Heart right ventricle (tissue), 16 donors: Measurements from ENCODE around the gene MAN1C1. TPM values are rescaled to one million over a fixed set of nuclear protein-coding genes. Genes with fewer than 3 reads are reported as not detected.

Source experiments
- ATAC-seq, 8 donors: fragments of 200-7000 bp; cut with Tn5 transposase; one replicate each; pipeline ENCODE4 v1.9.1; 2020; ENCODE audit warnings: mild to moderate bottlenecking in 8 of 8, moderate library complexity in 8 of 8, moderate number of reproducible peaks in 1 of 8
- DNase-seq, 2 donors: peaks; one replicate each; pipeline ENCODE4 v3.0.0-alpha.2; 2020
- H3K27ac ChIP-seq, 10 donors: fragments of 200-600 bp; sonication (generic) in 2 of 10; one replicate each; pipeline versions ENCODE4 v1.5.0 to v1.8.0; 2020 to 2022; ENCODE audit warnings: mild to moderate bottlenecking in 3 of 10
- H3K27me3 ChIP-seq, 7 donors: fragments of 200-600 bp; one replicate each; pipeline ENCODE4 v1.8.0; 2021 to 2022; ENCODE audit warnings: mild to moderate bottlenecking in 2 of 7
- H3K36me3 ChIP-seq, 9 donors: fragments of 200-600 bp; sonication (generic) in 1 of 9; one replicate each; pipeline versions ENCODE4 v1.5.0 to v1.8.0; 2020 to 2022; ENCODE audit warnings: mild to moderate bottlenecking in 2 of 9
- H3K4me1 ChIP-seq, 9 donors: fragments of 200-600 bp; sonication (generic) in 1 of 9; one replicate each; pipeline versions ENCODE4 v1.5.0 to v1.8.0; 2020 to 2022; ENCODE audit warnings: mild to moderate bottlenecking in 4 of 9
- H3K4me3 ChIP-seq, 10 donors: fragments of 200-600 bp; sonication (generic) in 2 of 10; one replicate each; pipeline versions ENCODE4 v1.5.0 to v1.8.0; 2020 to 2022; ENCODE audit warnings: mild to moderate bottlenecking in 7 of 10, moderate library complexity in 2 of 10
- H3K9me3 ChIP-seq, 11 donors: fragments of 200-600 bp in 10 of 11; sonication (generic) in 2 of 11; one replicate each; pipeline versions ENCODE4 v1.5.0 to v1.8.0; 2013 to 2022; ENCODE audit warnings: mild to moderate bottlenecking in 2 of 11, control low read depth in 1 of 11, moderate library complexity in 1 of 11
- CTCF ChIP-seq, 9 donors: fragments of 200-600 bp; sonication (generic) in 2 of 9; IDR thresholded peaks; one replicate each; pipeline versions ENCODE4 v1.5.0 to v1.8.0; 2021 to 2022; ENCODE audit warnings: antibody characterized with exemption in 9 of 9, mild to moderate bottlenecking in 5 of 9, moderate library complexity in 1 of 9
- WGBS, 2 donors: extraction: QIAGEN DNeasy Blood & Tissue Kit; methylation state at CpG; one replicate each; pipeline ENCODE4 v1.1.7; 2013; ENCODE audit warnings: inconsistent platforms in 1 of 2; 5-methylcytosine and 5-hydroxymethylcytosine counted together
- intact Hi-C, 10 donors: fragments of 100-400 bp; cut with DNase I; formaldehyde crosslinking; loops; one replicate each; pipeline versions ENCODE4 v1.11.1 to v1.14.2; 2022
- polyA plus RNA-seq, 2 donors: library from polyadenylated mRNA; stranded (reverse); fragments of 200-250 nt; gene quantifications; one replicate each; pipeline ENCODE4 v1.2.3, GENCODE V29; 2013
- total RNA-seq, 10 donors: library from RNA; stranded (reverse); fragmentation: NEBNext Ultra II Directional in 3 of 10; extraction: Animal tissue kit (Norgen Biotek cat#: 25700) in 3 of 10; gene quantifications; one replicate each; pipeline versions ENCODE4 v1.2.1 to v1.2.4, GENCODE V29; 2021 to 2023
- donor health status: Arrhythmogenic right ventricular cardiomyopathy.
- donor health status: ischemic (EF 13 %, LVEDD 7.1; RV severe dilation, severe dysfunction).
- donor health status: healthy with polysubstance abuse.
- donor health status: DM: no; HTN: yes; CAD: no.
- donor health status: DM: no; HTN: no; CAD: no.
- donor health status: ischemic (EF 25% LVEDD 6.9; RV normal size, moderate dysfunction).
- donor health status: ischemic (EF 25% LVEDD 5.7; RV mildly dilated, moderate dysfunction).
- donor health status: healthy.
- donor health status: DM: yes; HTN: yes; CAD: no.
- donor health status: Ischemic cardiomyopathy.
- donor health status: ischemic (EF 35%, LVEDD 5.7; RV mildly dilated, moderate dysfunction).
- donor health status: nonischemic (EF 11% LVEDD 7.7; RV severe dilation, severe dysfunction).
- donor health status: DM: yes; HTN: yes; CAD: no.
- donor health status: PGD.
- donor health status: ischemic (EF 29% LVEDD 5.4; RV normal size, mild dysfunction).
- donor health status: nonischemic (EF 23%, LVEDD 6.1; RV moderate dilation, normal function).

Gene MAN1C1
- total and polyA plus RNA-seq, 12 donors, result 9.7 to 23.4 (median 13.4) TPM

GRCh38 chr1:25571522-25571970 lies 45.0 kb upstream of the MAN1C1 start:
- Histone ChIP-seq H3K27ac (no peak overlapping the region), H3K9me3 (no peaks in the 10 kb centered on the region), H3K36me3 (peaks cover 0 to 4% (median 0%) of the 10 kb centered on the region in 9 donors), H3K27me3 (no peaks in the 10 kb centered on the region), H3K4me3 (no peak overlapping the region), H3K4me1 (peaks cover 17 to 54% (median 36%) of the 10 kb centered on the region in 9 donors)
- no peak for ATAC-seq
- 85 to 93% methylated on average over 6 of the region's 6 CpGs for WGBS, 2 donors
- no peak for DNase-seq
- no peak for TF ChIP-seq CTCF (IDR thresholded peaks at IDR 0.05)
- intact Hi-C loops, result no loop called here

- H3K4me3 ChIP-seq, result no peak overlapping the region
- H3K36me3 ChIP-seq, result peaks cover 0 to 3% (median 0%) of the 10 kb centered on the region in 9 donors
- ATAC-seq, result no peak
- H3K9me3 ChIP-seq, result no peaks in the 10 kb centered on the region
- H3K4me1 ChIP-seq, result peaks cover 12 to 48% (median 31%) of the 10 kb centered on the region in 9 donors
- WGBS, 2 donors, result 73 to 80% methylated on average over 5 of the region's 5 CpGs
- no peak for TF ChIP-seq CTCF (IDR thresholded peaks at IDR 0.05)
- DNase-seq, result no peak
- intact Hi-C loops, result no loop called here
- H3K27me3 ChIP-seq, result no peaks in the 10 kb centered on the region
- no peak overlapping the region for H3K27ac ChIP-seq
Measured at GRCh38 chr1:25572107-25572506, 44.5 kb upstream of the MAN1C1 start.

GRCh38 chr1:25572708-25573590 lies 43.6 kb upstream of the MAN1C1 start:
- Histone ChIP-seq H3K4me1 (peaks cover 7 to 40% (median 22%) of the 10 kb centered on the region in 9 donors), H3K27ac (no peak overlapping the region), H3K36me3 (no peaks in the 10 kb centered on the region), H3K4me3 (no peak overlapping the region), H3K27me3 (no peaks in the 10 kb centered on the region), H3K9me3 (no peaks in the 10 kb centered on the region)
- DNase-seq (no peak), ATAC-seq (peak in 7 of 8 donors; percentile 31 to 56 (median 36))
- 38 to 41% methylated on average over 18 of the region's 18 CpGs for WGBS, 2 donors
- intact Hi-C loops, result no loop called here
- TF ChIP-seq CTCF (IDR thresholded peaks at IDR 0.05), result peak; percentile 32 to 69 (median 65)

GRCh38 chr1:25573591-25573930 lies 43.0 kb upstream of the MAN1C1 start:
- H3K4me3 ChIP-seq, result no peak overlapping the region
- no peaks in the 10 kb centered on the region for H3K27me3 ChIP-seq
- DNase-seq (no peak), ATAC-seq (no peak)
- no peak overlapping the region for H3K27ac ChIP-seq
- no peaks in the 10 kb centered on the region for H3K9me3 ChIP-seq
- no peak for TF ChIP-seq CTCF (IDR thresholded peaks at IDR 0.05)
- H3K4me1 ChIP-seq, result peaks cover under 1 to 34% (median 16%) of the 10 kb centered on the region in 9 donors
- no peaks in the 10 kb centered on the region for H3K36me3 ChIP-seq
- 76 to 78% methylated on average over 9 of the region's 9 CpGs for WGBS, 2 donors
- intact Hi-C loops, result no loop called here
